B cell (primary cell): ENCODE results near the gene SLC24A1. TPM values are rescaled to one million over a fixed set of nuclear protein-coding genes. Genes with fewer than 3 reads are reported as not detected.
A peak's percentile ranks its signal among the peaks of the same experiment; 100 is the strongest.

ENCODE experiments used
- ATAC-seq: fragments of 200-7000 bp; cut with Tn5 transposase; one replicate; pipeline ENCODE4 v1.10.0; 2021; ENCODE audit warnings: low read depth, mild to moderate bottlenecking, moderate number of reproducible peaks, moderate library complexity
- CTCF ChIA-PET: fragments of 350-600 bp; sonication (Branson Sonifier 250); formaldehyde crosslinking; loops from one replicate; lab custom pipeline; 2021; ENCODE audit warnings: antibody characterized with exemption, inconsistent platforms; lab: Charles Lee
- POLR2A ChIA-PET: fragments of 350-600 bp; sonication (Branson Sonifier 250); formaldehyde crosslinking; loops from one replicate; lab custom pipeline; 2021; ENCODE audit warnings: antibody characterized with exemption; lab: Charles Lee
- DNase-seq: peaks from one replicate; pipeline ENCODE4 v3.0.0; 2013
- H2AFZ ChIP-seq: 2 replicates; pipeline ENCODE4 v1.6.1; 2012; ENCODE audit warnings: mild to moderate bottlenecking, low read depth, low read length; ENCODE audit not compliant: insufficient read depth, poor library complexity, severe bottlenecking
- H3K27ac ChIP-seq, 2 donors: 1 replicate in 1 of 2; 2 replicates in 1 of 2; pipeline ENCODE4 v1.5.1; 2012 to 2013; ENCODE audit warnings: low read length in 2 of 2, mild to moderate bottlenecking in 2 of 2, moderate library complexity in 1 of 2
- H3K27me3 ChIP-seq, 4 experiments: fragments of 200-600 bp in 1 of 4; sonication (generic) in 1 of 4; replicated peaks in 1 of 4; 1 replicate in 2 of 4; 2 replicates in 2 of 4; pipeline versions ENCODE4 v1.6.1 to v1.7.0; 2013 to 2016; ENCODE audit warnings: low read length in 3 of 4, mild to moderate bottlenecking in 2 of 4, mixed read lengths in 1 of 4, moderate library complexity in 1 of 4; ENCODE audit not compliant: insufficient read depth in 4 of 4, control insufficient read depth in 3 of 4; ENCODE audit errors: control extremely low read depth in 1 of 4
- H3K36me3 ChIP-seq, 2 experiments: replicated peaks in 1 of 2; 1 replicate in 1 of 2; 2 replicates in 1 of 2; pipeline versions ENCODE4 v1.6.1 to v1.7.1; 2013; ENCODE audit warnings: low read length in 1 of 2; ENCODE audit not compliant: insufficient read depth in 2 of 2, control insufficient read depth in 1 of 2; ENCODE audit errors: control extremely low read depth in 1 of 2, extremely low read depth in 1 of 2
- H3K4me1 ChIP-seq, 2 donors: fragments of 200-600 bp in 1 of 2; sonication (generic) in 1 of 2; 1 replicate in 1 of 2; 2 replicates in 1 of 2; pipeline versions ENCODE4 v1.5.1 to v1.6.1; 2013 to 2017; ENCODE audit warnings: low read length in 2 of 2; ENCODE audit not compliant: control insufficient read depth in 2 of 2, insufficient read depth in 2 of 2
- H3K4me2 ChIP-seq: replicated peaks from 2 replicates; pipeline ENCODE3; 2012; ENCODE audit warnings: mild to moderate bottlenecking, low read depth, low read length; ENCODE audit not compliant: poor library complexity, severe bottlenecking
- H3K4me3 ChIP-seq, 5 experiments: fragments of 200-600 bp in 1 of 5; sonication (generic) in 1 of 5; 1 replicate in 3 of 5; 2 replicates in 2 of 5; pipeline versions ENCODE4 v1.5.1 to v1.7.0; 2011 to 2016; ENCODE audit warnings: low read length in 4 of 5, mild to moderate bottlenecking in 4 of 5, low read depth in 2 of 5, control low read depth in 1 of 5, moderate library complexity in 1 of 5; ENCODE audit not compliant: insufficient read depth in 1 of 5; ENCODE audit errors: control extremely low read depth in 1 of 5, extremely low read depth in 1 of 5
- H3K79me2 ChIP-seq: fragments of 200-600 bp; sonication (generic); one replicate; pipeline ENCODE4 v1.6.0; 2016; ENCODE audit warnings: low read length; ENCODE audit not compliant: control insufficient read depth, insufficient read depth
- H3K9ac ChIP-seq: fragments of 200-600 bp; sonication (generic); 2 replicates; pipeline ENCODE4 v1.6.1; 2017; ENCODE audit warnings: mild to moderate bottlenecking, low read length, moderate library complexity
- H3K9me3 ChIP-seq, 3 donors: one replicate each; pipeline versions ENCODE4 v1.6.1 to v1.7.1; 2013; ENCODE audit warnings: low read length in 2 of 3; ENCODE audit not compliant: control insufficient read depth in 2 of 3, insufficient read depth in 1 of 3; ENCODE audit errors: control extremely low read depth in 1 of 3
- H4K20me1 ChIP-seq: 2 replicates; pipeline ENCODE4 v1.6.0; 2012; ENCODE audit warnings: mild to moderate bottlenecking, low read length; ENCODE audit not compliant: insufficient read depth, control insufficient read depth, poor library complexity, severe bottlenecking
- H3K27ac Mint-ChIP-seq: one replicate; pipeline ENCODE4 v1.8.0; 2021; ENCODE audit warnings: mixed read lengths
- H3K27me3 Mint-ChIP-seq: one replicate; pipeline ENCODE4 v1.8.0; 2021; ENCODE audit warnings: mixed read lengths
- H3K4me1 Mint-ChIP-seq: one replicate; pipeline ENCODE4 v1.8.0; 2021; ENCODE audit warnings: mixed read lengths
- H3K4me3 Mint-ChIP-seq: one replicate; pipeline ENCODE4 v1.8.0; 2021; ENCODE audit warnings: mixed read lengths
- H3K9me3 Mint-ChIP-seq: one replicate; pipeline ENCODE4 v1.8.0; 2022; ENCODE audit warnings: mixed read lengths; ENCODE audit not compliant: insufficient read depth
- EZH2 ChIP-seq: IDR thresholded peaks from 2 replicates; pipeline ENCODE4 v1.6.1; 2012; ENCODE audit warnings: borderline replicate concordance, low read depth, mild to moderate bottlenecking, moderate library complexity, low read length; ENCODE audit not compliant: insufficient read depth, poor library complexity, severe bottlenecking
- WGBS: methylation state at CpG from one replicate; pipeline ENCODE4 v1.1.5; 2013; ENCODE audit warnings: missing lambda C conversion rate; ENCODE audit not compliant: insufficient coverage; 5-methylcytosine and 5-hydroxymethylcytosine counted together
- intact Hi-C: fragments of 100-400 bp; cut with micrococcal nuclease; formaldehyde crosslinking; loops from one replicate; pipeline ENCODE4 v1.10.0; 2022
- polyA plus RNA-seq: library from polyadenylated mRNA; depleted of rRNA; stranded (reverse); fragments of >200 nt; gene quantifications from 2 replicates; pipeline ENCODE4 v1.2.3, GENCODE V29; 2012
- total RNA-seq, 2 donors: library from RNA; stranded (reverse); fragments of 120-200 nt in 1 of 2; gene quantifications; 1 replicate in 1 of 2; 2 replicates in 1 of 2; pipeline versions ENCODE4 v1.2.3 to v1.2.4, GENCODE V29; 2013 to 2022
- TF ChIP-seq, protein P1 (sequence below): fragments of 200-600 bp; IDR thresholded peaks from one replicate; pipeline ENCODE4 v1.8.0; 2022; ENCODE audit warnings: antibody characterized with exemption, mild to moderate bottlenecking

SLC24A1 gene
- total and polyA plus RNA-seq, 2 donors (not counting 1 experiment from before 2014, with no cell fraction given), result 1.7 to 6.7 TPM

GRCh38 chr15:65646486-65646885 is 24.7 kb downstream of the SLC24A1 start:
- Histone ChIP-seq H3K9me3 (no peaks in the 10 kb centered on the region), H3K27me3 (no peaks in the 10 kb centered on the region), H3K4me2 (no peak overlapping the region), H3K27ac (no peak overlapping the region), H3K9ac (no peak overlapping the region), H3K4me1 (peaks cover 0 to 4% of the 10 kb centered on the region in 2 donors), H3K36me3 (peaks cover 0 to 15% of the 10 kb centered on the region in 2 experiments), H3K79me2 (no peaks in the 10 kb centered on the region), H2AFZ (no peak overlapping the region), H4K20me1 (no peaks in the 10 kb centered on the region), H3K4me3 (no peak overlapping the region)
- no peaks in the 10 kb centered on the region for H3K27me3 Mint-ChIP-seq
- no peaks in the 10 kb centered on the region for H3K9me3 Mint-ChIP-seq
- CTCF ChIA-PET, result interaction anchor here (1.2 kb wide), 1 partner anchor 223 kb away, joined by 4 read pairs; the partner anchor contains the start of gene RAB11A
- ATAC-seq, result no peak
- POLR2A ChIA-PET, result no interaction called here
- H3K4me3 Mint-ChIP-seq, result no peak overlapping the region
- 100% methylated on average over 2 of the region's 4 CpGs for WGBS
- no peak overlapping the region for H3K27ac Mint-ChIP-seq
- intact Hi-C loops, result no loop called here
- no peak for TF ChIP-seq EZH2
- TF ChIP-seq, protein P1, sequence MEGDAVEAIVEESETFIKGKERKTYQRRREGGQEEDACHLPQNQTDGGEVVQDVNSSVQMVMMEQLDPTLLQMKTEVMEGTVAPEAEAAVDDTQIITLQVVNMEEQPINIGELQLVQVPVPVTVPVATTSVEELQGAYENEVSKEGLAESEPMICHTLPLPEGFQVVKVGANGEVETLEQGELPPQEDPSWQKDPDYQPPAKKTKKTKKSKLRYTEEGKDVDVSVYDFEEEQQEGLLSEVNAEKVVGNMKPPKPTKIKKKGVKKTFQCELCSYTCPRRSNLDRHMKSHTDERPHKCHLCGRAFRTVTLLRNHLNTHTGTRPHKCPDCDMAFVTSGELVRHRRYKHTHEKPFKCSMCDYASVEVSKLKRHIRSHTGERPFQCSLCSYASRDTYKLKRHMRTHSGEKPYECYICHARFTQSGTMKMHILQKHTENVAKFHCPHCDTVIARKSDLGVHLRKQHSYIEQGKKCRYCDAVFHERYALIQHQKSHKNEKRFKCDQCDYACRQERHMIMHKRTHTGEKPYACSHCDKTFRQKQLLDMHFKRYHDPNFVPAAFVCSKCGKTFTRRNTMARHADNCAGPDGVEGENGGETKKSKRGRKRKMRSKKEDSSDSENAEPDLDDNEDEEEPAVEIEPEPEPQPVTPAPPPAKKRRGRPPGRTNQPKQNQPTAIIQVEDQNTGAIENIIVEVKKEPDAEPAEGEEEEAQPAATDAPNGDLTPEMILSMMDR, result no peak
- no peak for DNase-seq
- H3K4me1 Mint-ChIP-seq, result peaks cover 11% of the 10 kb centered on the region

- peaks cover 0 to 4% of the 10 kb centered on the region in 2 donors for H3K4me1 ChIP-seq
- Mint-ChIP-seq H3K9me3 (no peaks in the 10 kb centered on the region), H3K4me1 (peaks cover 11% of the 10 kb centered on the region), H3K27ac (peak overlapping the region; percentile 54), H3K4me3 (no peak overlapping the region), H3K27me3 (no peaks in the 10 kb centered on the region)
- H3K4me2 ChIP-seq, result no peak overlapping the region
- no peak for TF ChIP-seq EZH2
- TF ChIP-seq, protein P1, result no peak
- ATAC-seq (no peak), DNase-seq (no peak)
- H3K79me2 ChIP-seq, result no peaks in the 10 kb centered on the region
- WGBS, result 91% methylated on average over 12 of the region's 12 CpGs
- CTCF ChIA-PET, result interaction anchor here (1.3 kb wide), 1 partner anchor 206 kb away, joined by 5 read pairs; no protein-coding TSS in a partner anchor
- intact Hi-C loops, result no loop called here
- H4K20me1 ChIP-seq, result no peaks in the 10 kb centered on the region
- no peak overlapping the region for H3K4me3 ChIP-seq
- H2AFZ ChIP-seq, result no peak overlapping the region
- no peaks in the 10 kb centered on the region for H3K9me3 ChIP-seq
- no peak overlapping the region for H3K9ac ChIP-seq
- peak overlapping the region in 1 of 2 donors; percentile 37 for H3K27ac ChIP-seq
- POLR2A ChIA-PET, result interaction anchor here (0.6 kb wide), 1 partner anchor 168 kb away, joined by 3 read pairs; no protein-coding TSS in a partner anchor
- peaks cover 0 to 36% of the 10 kb centered on the region in 2 experiments for H3K36me3 ChIP-seq
- no peaks in the 10 kb centered on the region for H3K27me3 ChIP-seq
Observed at GRCh38 chr15:65650312-65651041, 28.7 kb downstream of the SLC24A1 start.
